GM23338 (cell line): ENCODE measurements around the gene RNU1-2. TPM values are rescaled to one million over a fixed set of nuclear protein-coding genes. Genes with fewer than 3 reads are reported as not detected.
"Not testable (repeated sequence)": the region's sequence is repeated elsewhere in the genome, so short reads cannot be mapped to it uniquely, and the experiment has no call there.

Source experiments
- ATAC-seq: fragments of 200-7000 bp; cut with Tn5 transposase; 3 replicates; pipeline ENCODE4 v1.9.1; 2020
- DNase-seq: peaks from one replicate; pipeline ENCODE4 v3.0.0-alpha.2; 2015; ENCODE audit warnings: low spot score
- H2AFZ ChIP-seq: fragments of 200-600 bp; sonication (generic); 2 replicates; pipeline ENCODE4 v1.8.0; 2016; ENCODE audit warnings: antibody characterized with exemption, mild to moderate bottlenecking, moderate library complexity
- H3F3A ChIP-seq: fragments of 200-600 bp; sonication (generic); replicated peaks from 2 replicates; pipeline ENCODE4 v1.8.0; 2017; ENCODE audit warnings: antibody characterized with exemption, mixed run types, low read depth
- H3K27ac ChIP-seq: fragments of 200-600 bp; sonication (generic); 2 replicates; pipeline ENCODE4 v1.6.1; 2016; ENCODE audit warnings: low read depth
- H3K27me3 ChIP-seq: fragments of 200-600 bp; sonication (generic); 2 replicates; pipeline ENCODE4 v1.8.0; 2016; ENCODE audit warnings: mild to moderate bottlenecking, mixed run types, moderate library complexity; ENCODE audit not compliant: insufficient read depth
- H3K36me3 ChIP-seq: fragments of 200-600 bp; sonication (generic); 2 replicates; pipeline ENCODE4 v1.8.0; 2016; ENCODE audit warnings: mild to moderate bottlenecking; ENCODE audit not compliant: insufficient read depth
- H3K4me1 ChIP-seq: fragments of 200-600 bp; sonication (generic); 2 replicates; pipeline ENCODE4 v1.8.0; 2016; ENCODE audit warnings: mild to moderate bottlenecking, moderate library complexity; ENCODE audit not compliant: insufficient read depth
- H3K4me2 ChIP-seq: fragments of 200-600 bp; sonication (generic); 2 replicates; pipeline ENCODE4 v1.7.1; 2017; ENCODE audit warnings: mixed run types
- H3K4me3 ChIP-seq: fragments of 200-600 bp; sonication (generic); 2 replicates; pipeline ENCODE4 v1.6.1; 2016; ENCODE audit warnings: mixed run types
- H3K79me2 ChIP-seq: fragments of 200-600 bp; sonication (generic); replicated peaks from 2 replicates; pipeline ENCODE4 v1.8.0; 2017; ENCODE audit warnings: mild to moderate bottlenecking; ENCODE audit not compliant: insufficient read depth
- H3K9me2 ChIP-seq: fragments of 200-600 bp; sonication (generic); 2 replicates; pipeline ENCODE4 v1.8.0; 2017; ENCODE audit not compliant: insufficient read depth
- H4K20me1 ChIP-seq: fragments of 200-600 bp; sonication (generic); replicated peaks from 2 replicates; pipeline ENCODE4 v1.8.0; 2017; ENCODE audit warnings: mild to moderate bottlenecking; ENCODE audit not compliant: insufficient read depth
- H3K27ac Mint-ChIP-seq: 2 replicates; pipeline ENCODE4 v1.8.0; 2020; ENCODE audit warnings: inconsistent platforms, mild to moderate bottlenecking, moderate library complexity, mixed read lengths
- H3K27me3 Mint-ChIP-seq: 3 replicates; pipeline ENCODE4 v1.8.0; 2022; ENCODE audit warnings: low read depth, mild to moderate bottlenecking, moderate library complexity, mixed read lengths, inconsistent platforms; ENCODE audit not compliant: insufficient read depth, poor library complexity
- H3K36me3 Mint-ChIP-seq: 3 replicates; pipeline ENCODE4 v1.8.0; 2021; ENCODE audit warnings: low read depth, mild to moderate bottlenecking, inconsistent platforms, moderate library complexity, mixed read lengths
- H3K4me1 Mint-ChIP-seq: 3 replicates; pipeline ENCODE4 v1.8.0; 2020; ENCODE audit warnings: mild to moderate bottlenecking, inconsistent platforms, mixed read lengths
- H3K4me3 Mint-ChIP-seq: 3 replicates; pipeline ENCODE4 v1.8.0; 2021; ENCODE audit warnings: moderate library complexity, mild to moderate bottlenecking, inconsistent platforms, mixed read lengths
- H3K9me3 Mint-ChIP-seq: 3 replicates; pipeline ENCODE4 v1.8.0; 2020; ENCODE audit warnings: moderate library complexity, mild to moderate bottlenecking, inconsistent platforms, mixed read lengths
- CREB1 ChIP-seq: fragments of 250-450 bp; sonication (Bioruptor Pico); IDR thresholded peaks from 2 replicates; pipeline ENCODE4 v1.5.0; 2020; ENCODE audit warnings: low read depth, mild to moderate bottlenecking, moderate library complexity
- CTCF ChIP-seq, 2 experiments: fragments of 200-600 bp in 1 of 2; sonication (generic) in 1 of 2; conservative IDR thresholded peaks; 2 replicates each; pipeline versions ENCODE4 v1.5.1 to v1.6.1; 2016 to 2017; ENCODE audit warnings: antibody characterized with exemption in 2 of 2, low read depth in 2 of 2, mild to moderate bottlenecking in 2 of 2, moderate library complexity in 1 of 2
- EZH2 ChIP-seq: fragments of 200-600 bp; sonication (generic); IDR thresholded peaks from one replicate; pipeline ENCODE4 v1.8.0; 2017; ENCODE audit warnings: antibody characterized with exemption, mild to moderate bottlenecking, low read depth; ENCODE audit not compliant: unreplicated experiment
- STAT1 ChIP-seq: IDR thresholded peaks from one replicate; pipeline ENCODE4 v1.6.1; 2016; ENCODE audit warnings: antibody characterized with exemption; ENCODE audit not compliant: unreplicated experiment
- ZNF462 ChIP-seq: fragments of 250-450 bp; sonication (Bioruptor Pico); IDR thresholded peaks from 2 replicates; pipeline ENCODE4 v1.5.0; 2020; ENCODE audit warnings: mild to moderate bottlenecking, moderate library complexity
- polyA plus RNA-seq: library from polyadenylated mRNA; unstranded; fragments of >200 nt; fragmentation: Nextera tagmentation; extraction: Ambion mirVana; gene quantifications from 2 replicates; pipeline ENCODE4 v1.2.1, GENCODE V29; 2016
- total RNA-seq: library from RNA; depleted of rRNA; stranded (reverse); fragments of >200 nt; shearing (Covaris generic); gene quantifications from 2 replicates; pipeline ENCODE4 v1.2.3, GENCODE V29; 2014

RNU1-2 gene
- total and polyA plus RNA-seq, 2 experiments from 2014 or later: not detected

- Histone ChIP-seq H3K27me3 (peaks cover 55% of the 10 kb centered on the region), H3F3A (peaks cover 12% of the 10 kb centered on the region), H2AFZ (peak overlapping the region; percentile 100), H3K4me2 (peak overlapping the region; percentile 72), H3K4me3 (peak overlapping the region; percentile 49)
- H3K4me3 Mint-ChIP-seq: peak overlapping the region; percentile 70
- H3K9me2 ChIP-seq, H3K27ac ChIP-seq, H4K20me1 ChIP-seq, ATAC-seq, H3K4me1 ChIP-seq, H3K36me3 Mint-ChIP-seq, H3K36me3 ChIP-seq, H3K79me2 ChIP-seq, H3K9me3 Mint-ChIP-seq: not testable (repeated sequence)
- peaks cover 37% of the 10 kb centered on the region for H3K27me3 Mint-ChIP-seq
- TF ChIP-seq CTCF (conservative IDR thresholded peaks at IDR 0.05; ENCODE audit: low read depth in 2 of 2) (peak in 1 of 2 experiments; percentile 19; a peak in 1 of 4 replicates), EZH2 (peak; percentile 37)
- DNase-seq: peak; percentile 61
- H3K4me1 Mint-ChIP-seq: peaks cover 19% of the 10 kb centered on the region
- H3K27ac Mint-ChIP-seq: peak overlapping the region; percentile 66; the same call in 1 of the 2 replicates
These were observed 20.6 kb upstream of the RNU1-2 start for GRCh38 chr1:16874968-16875765.

- not testable (repeated sequence) for H3K4me1 ChIP-seq, H3K79me2 ChIP-seq, H3K36me3 Mint-ChIP-seq, H3K27me3 Mint-ChIP-seq, H3K9me3 Mint-ChIP-seq, H3K4me3 Mint-ChIP-seq, H3K9me2 ChIP-seq, H3K36me3 ChIP-seq, H3K4me2 ChIP-seq, H3K4me1 Mint-ChIP-seq, H3F3A ChIP-seq, H2AFZ ChIP-seq, H3K27ac ChIP-seq, ATAC-seq, H4K20me1 ChIP-seq, DNase-seq, H3K4me3 ChIP-seq, H3K27ac Mint-ChIP-seq
- H3K27me3 ChIP-seq: peaks cover 14% of the 10 kb centered on the region
These were observed 14.0 kb upstream of the RNU1-2 start for GRCh38 chr1:16881742-16882141.

DNA sequence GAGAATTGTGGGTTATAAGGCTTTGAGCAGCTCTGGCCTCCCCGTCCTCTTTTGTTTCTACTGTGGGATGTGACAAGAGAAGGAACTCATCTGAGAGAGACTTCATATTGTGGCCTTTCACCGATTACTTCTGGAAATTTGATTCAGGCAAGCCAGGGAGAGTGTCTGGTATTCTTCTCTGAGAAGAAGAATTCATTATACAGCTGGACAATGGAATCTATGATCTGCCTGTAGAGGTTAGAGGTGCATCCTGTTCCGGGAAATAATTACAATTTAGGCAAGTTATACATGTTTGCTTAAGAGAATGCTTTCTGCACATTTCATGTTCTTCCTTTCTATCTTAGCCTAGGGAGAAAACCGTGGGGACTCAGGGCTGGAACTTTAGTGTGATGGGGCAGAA is 12.8 kb upstream of the RNU1-2 start:
- Histone ChIP-seq H3K4me2 (no peak overlapping the region), H3K36me3 (no peaks in the 10 kb centered on the region), H4K20me1 (no peaks in the 10 kb centered on the region), H3F3A (0 out of 2 replicates have a peak, but pooled peaks cover 3% of the 10 kb centered on the region), H3K4me1 (peaks cover 2% of the 10 kb centered on the region), H2AFZ (no peak overlapping the region), H3K79me2 (no peaks in the 10 kb centered on the region), H3K27ac (no peak overlapping the region), H3K9me2 (no peaks in the 10 kb centered on the region), H3K4me3 (no peak overlapping the region), H3K27me3 (peaks cover 9% of the 10 kb centered on the region; the same call in 1 of the 2 replicates)
- ATAC-seq (no peak), DNase-seq (no peak)
- Mint-ChIP-seq H3K4me3 (no peak overlapping the region), H3K27me3 (peaks cover 6% of the 10 kb centered on the region), H3K9me3 (no peaks in the 10 kb centered on the region), H3K36me3 (no peaks in the 10 kb centered on the region), H3K27ac (no peak overlapping the region), H3K4me1 (peaks cover 15% of the 10 kb centered on the region)
- TF ChIP-seq CREB1 (CRISPR knock-in tag): no peak
- no peak for TF ChIP-seq ZNF462
- no peak for TF ChIP-seq STAT1
